ENCODE measurements around the gene TMEM17.

The TMEM17 gene

GRCh38 chr2:62455957-62456692 lies 49.9 kb downstream of the TMEM17 start:
- DNase-seq (ENCODE audit: low spot score): no peak

GRCh38 chr2:62453955-62454354 lies 52.0 kb downstream of the TMEM17 start:
- no peak for DNase-seq (ENCODE audit: low spot score)

GRCh38 chr2:62452701-62453454 lies 53.1 kb downstream of the TMEM17 start:
- no peak for DNase-seq (ENCODE audit: low spot score)

- no peak for DNase-seq (ENCODE audit: low spot score)
These were observed 55.2 kb downstream of the TMEM17 start for GRCh38 chr2:62450716-62451191.
